Measurements from ENCODE around the gene NEU2.

GRCh38 chr2:233007270-233007669, 25.2 kb upstream of the NEU2 start:
- no peak for TF ChIP-seq MXI1 (IDR thresholded peaks at IDR 0.05; ENCODE audit: borderline replicate concordance, low read depth, low read length)
- no peak for TF ChIP-seq CTCF (conservative IDR thresholded peaks at IDR 0.05; ENCODE audit: low read depth, low read length)
- no peak for TF ChIP-seq CHD1 (IDR thresholded peaks at IDR 0.05; ENCODE audit: low read depth, low read length)
- no peak for TF ChIP-seq MAFK (IDR thresholded peaks at IDR 0.05; ENCODE audit: low read depth, low read length)
- TF ChIP-seq BHLHE40 (IDR thresholded peaks at IDR 0.05; ENCODE audit: low read depth, low read length), result no peak

All from IMR-90 (cell line).